Heart left ventricle (tissue), 13 donors: ENCODE results near the gene ZDHHC14.

Experiments used
- CTCF ChIP-seq, 12 donors: fragments of 200-600 bp; sonication (generic) in 4 of 12; IDR thresholded peaks; one replicate each; pipeline versions ENCODE4 v1.5.0 to v1.8.0; 2018 to 2022; ENCODE audit warnings: antibody characterized with exemption in 12 of 12, mild to moderate bottlenecking in 5 of 12
- POLR2A ChIP-seq, 2 donors: fragments of 450-650 bp; IDR thresholded peaks; one replicate each; pipeline ENCODE4 v1.6.1; 2017; ENCODE audit warnings: antibody characterized with exemption in 2 of 2, mild to moderate bottlenecking in 2 of 2, moderate library complexity in 2 of 2
- donor health status: ischemic (EF 13 %, LVEDD 7.1; RV severe dilation, severe dysfunction).
- donor health status: DM: no; HTN: yes; CAD: no.
- donor health status: DM: no; HTN: no; CAD: no.
- donor health status: ischemic (EF 25% LVEDD 6.9; RV normal size, moderate dysfunction).
- donor health status: ischemic (EF 25% LVEDD 5.7; RV mildly dilated, moderate dysfunction).
- donor health status: ischemic (EF 35%, LVEDD 5.7; RV mildly dilated, moderate dysfunction).
- donor health status: nonischemic (EF 11% LVEDD 7.7; RV severe dilation, severe dysfunction).
- donor health status: DM: yes; HTN: yes; CAD: no.
- donor health status: PGD.
- donor health status: ischemic (EF 29% LVEDD 5.4; RV normal size, mild dysfunction).
- donor health status: nonischemic (EF 23%, LVEDD 6.1; RV moderate dilation, normal function).

- TF ChIP-seq CTCF (IDR thresholded peaks at IDR 0.05) (no peak), POLR2A (IDR thresholded peaks at IDR 0.05) (no peak)
Observed at GRCh38 chr6:157447735-157448134, 66.7 kb downstream of the ZDHHC14 start.
